PC-3 (cell line): ENCODE measurements around the gene ATP7A.

ENCODE experiments used
- CTCF ChIP-seq: fragments of 300-600 bp; sonication (generic); conservative IDR thresholded peaks from 2 replicates; pipeline ENCODE4 v1.5.1; 2017; ENCODE audit warnings: antibody characterized with exemption, low read depth, mild to moderate bottlenecking, low read length
- EZH2 ChIP-seq: fragments of 300-600 bp; sonication (generic); IDR thresholded peaks from one replicate; pipeline ENCODE4 v1.6.1; 2017; ENCODE audit warnings: antibody characterized with exemption, mild to moderate bottlenecking, low read length; ENCODE audit not compliant: unreplicated experiment
- EZH2phosphoT487 ChIP-seq: fragments of 300-600 bp; sonication (generic); IDR thresholded peaks from 2 replicates; pipeline ENCODE4 v1.6.1; 2018; ENCODE audit warnings: mild to moderate bottlenecking, antibody characterized with exemption, low read length, borderline replicate concordance

DNA sequence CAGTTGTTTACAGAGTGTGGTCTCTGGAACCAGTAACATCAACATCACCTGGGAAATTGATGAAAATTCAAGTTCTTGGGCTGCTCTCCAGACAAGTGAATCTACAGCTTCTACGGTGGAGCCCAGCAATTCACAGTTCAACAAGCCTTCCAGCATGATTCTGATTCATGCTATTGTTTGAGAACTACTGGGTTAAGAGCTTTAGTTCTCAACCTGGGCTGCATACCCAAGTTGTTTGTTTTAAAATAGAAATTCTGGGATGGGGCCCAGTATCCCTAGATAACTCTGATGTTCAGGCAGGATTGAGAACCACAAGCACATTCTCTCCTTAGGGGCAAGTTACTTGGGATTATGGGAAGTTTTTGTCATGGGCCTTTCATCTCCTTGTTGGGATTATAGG is 155.6 kb downstream of the ATP7A start:
- TF ChIP-seq CTCF (no peak), EZH2 (no peak), EZH2phosphoT487 (no peak)
